IMR-90 (cell line): ENCODE results near the gene CLNK.

Source experiments
- CEBPB ChIP-seq: IDR thresholded peaks from 2 replicates; pipeline ENCODE4 v1.6.1; 2012; ENCODE audit warnings: low read depth, low read length, improper control_type of control experiment
- CHD1 ChIP-seq: IDR thresholded peaks from 2 replicates; pipeline ENCODE4 v1.6.1; 2012; ENCODE audit warnings: low read depth, low read length, improper control_type of control experiment
- MAZ ChIP-seq: IDR thresholded peaks from 2 replicates; pipeline ENCODE4 v1.6.1; 2012; ENCODE audit warnings: low read depth, mild to moderate bottlenecking, low read length, improper control_type of control experiment, moderate library complexity, borderline replicate concordance
- MXI1 ChIP-seq: IDR thresholded peaks from 2 replicates; pipeline ENCODE4 v1.6.1; 2012; ENCODE audit warnings: low read depth, mild to moderate bottlenecking, low read length, moderate library complexity, borderline replicate concordance
- POLR2A ChIP-seq: IDR thresholded peaks from 2 replicates; pipeline ENCODE4 v1.6.1; 2012; ENCODE audit warnings: mild to moderate bottlenecking, low read depth, low read length
- RAD21 ChIP-seq: IDR thresholded peaks from 2 replicates; pipeline ENCODE4 v1.6.1; 2012; ENCODE audit warnings: low read length, improper control_type of control experiment
- RCOR1 ChIP-seq: IDR thresholded peaks from 2 replicates; pipeline ENCODE4 v1.6.1; 2012; ENCODE audit warnings: mild to moderate bottlenecking, low read length, improper control_type of control experiment; ENCODE audit not compliant: insufficient replicate concordance
- RFX5 ChIP-seq: IDR thresholded peaks from 2 replicates; pipeline ENCODE4 v1.8.0; 2012; ENCODE audit warnings: low read depth, mild to moderate bottlenecking, low read length, moderate library complexity
- SMC3 ChIP-seq: fragments of 150-350 bp; IDR thresholded peaks from 2 replicates; pipeline ENCODE4 v1.6.1; 2016; ENCODE audit warnings: low read depth, mild to moderate bottlenecking, antibody characterized with exemption, low read length, moderate library complexity
- TF ChIP-seq, protein P1 (sequence below): conservative IDR thresholded peaks from 2 replicates; pipeline ENCODE4 v1.5.1; 2012; ENCODE audit warnings: mild to moderate bottlenecking, low read depth, low read length, improper control_type of control experiment

DNA sequence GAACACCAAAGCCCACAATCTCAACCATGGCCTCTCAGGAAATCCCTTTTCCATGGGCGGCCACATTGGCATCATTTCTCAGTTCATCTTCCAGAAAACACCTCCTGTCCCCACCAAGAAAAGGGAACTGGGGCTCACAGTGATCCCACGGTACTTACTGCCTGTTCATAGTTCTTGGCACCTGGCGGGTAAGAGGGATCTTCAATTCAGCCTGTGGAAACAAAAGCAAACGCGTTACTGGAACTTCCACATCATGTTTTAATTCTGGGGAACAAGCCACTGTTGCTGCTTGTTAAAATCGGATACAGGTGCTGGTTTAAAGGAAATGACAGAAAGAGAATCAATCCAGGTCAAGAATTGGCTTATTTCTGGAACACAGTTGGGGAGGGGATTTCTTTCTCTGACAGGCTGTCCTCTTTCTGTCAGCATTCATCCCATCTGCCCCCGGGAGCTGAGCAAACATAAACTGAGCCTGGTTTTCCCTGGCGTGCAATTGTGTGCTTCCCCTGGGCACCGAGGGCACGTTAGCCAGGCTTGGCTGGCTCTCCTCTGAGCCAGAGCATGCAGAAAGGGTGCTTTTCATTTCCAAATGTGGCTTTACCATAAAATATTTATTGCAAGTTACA, 16.8 kb downstream of the CLNK start:
- TF ChIP-seq RAD21, result no peak
- TF ChIP-seq RCOR1, result no peak
- TF ChIP-seq CHD1, result no peak
- TF ChIP-seq, protein P1, sequence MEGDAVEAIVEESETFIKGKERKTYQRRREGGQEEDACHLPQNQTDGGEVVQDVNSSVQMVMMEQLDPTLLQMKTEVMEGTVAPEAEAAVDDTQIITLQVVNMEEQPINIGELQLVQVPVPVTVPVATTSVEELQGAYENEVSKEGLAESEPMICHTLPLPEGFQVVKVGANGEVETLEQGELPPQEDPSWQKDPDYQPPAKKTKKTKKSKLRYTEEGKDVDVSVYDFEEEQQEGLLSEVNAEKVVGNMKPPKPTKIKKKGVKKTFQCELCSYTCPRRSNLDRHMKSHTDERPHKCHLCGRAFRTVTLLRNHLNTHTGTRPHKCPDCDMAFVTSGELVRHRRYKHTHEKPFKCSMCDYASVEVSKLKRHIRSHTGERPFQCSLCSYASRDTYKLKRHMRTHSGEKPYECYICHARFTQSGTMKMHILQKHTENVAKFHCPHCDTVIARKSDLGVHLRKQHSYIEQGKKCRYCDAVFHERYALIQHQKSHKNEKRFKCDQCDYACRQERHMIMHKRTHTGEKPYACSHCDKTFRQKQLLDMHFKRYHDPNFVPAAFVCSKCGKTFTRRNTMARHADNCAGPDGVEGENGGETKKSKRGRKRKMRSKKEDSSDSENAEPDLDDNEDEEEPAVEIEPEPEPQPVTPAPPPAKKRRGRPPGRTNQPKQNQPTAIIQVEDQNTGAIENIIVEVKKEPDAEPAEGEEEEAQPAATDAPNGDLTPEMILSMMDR, result no peak
- TF ChIP-seq SMC3, result no peak
- no peak for TF ChIP-seq POLR2A
- no peak for TF ChIP-seq MXI1
- TF ChIP-seq MAZ, result no peak
- TF ChIP-seq RFX5, result no peak
- TF ChIP-seq CEBPB, result no peak
